Activated naive CD4-positive, alpha-beta T cell treated with anti-CD3 and anti-CD28 coated beads, Interleukin-2, amount 50 U/mL, for 24 hours (primary cell): ENCODE measurements around the gene KCNA2.

Experiments
- H3K27ac Mint-ChIP-seq: one replicate; pipeline ENCODE4 v1.8.0; 2021; ENCODE audit warnings: mild to moderate bottlenecking, mixed read lengths
- H3K27me3 Mint-ChIP-seq: one replicate; pipeline ENCODE4 v1.8.0; 2021; ENCODE audit warnings: mixed read lengths
- H3K36me3 Mint-ChIP-seq: one replicate; pipeline ENCODE4 v1.8.0; 2021; ENCODE audit warnings: mixed read lengths
- H3K4me1 Mint-ChIP-seq: one replicate; pipeline ENCODE4 v1.8.0; 2021; ENCODE audit warnings: mixed read lengths
- H3K4me3 Mint-ChIP-seq: one replicate; pipeline ENCODE4 v1.8.0; 2021; ENCODE audit warnings: mild to moderate bottlenecking, mixed read lengths
- H3K9me3 Mint-ChIP-seq: one replicate; pipeline ENCODE4 v1.8.0; 2021; ENCODE audit warnings: mixed read lengths

Gene KCNA2

DNA sequence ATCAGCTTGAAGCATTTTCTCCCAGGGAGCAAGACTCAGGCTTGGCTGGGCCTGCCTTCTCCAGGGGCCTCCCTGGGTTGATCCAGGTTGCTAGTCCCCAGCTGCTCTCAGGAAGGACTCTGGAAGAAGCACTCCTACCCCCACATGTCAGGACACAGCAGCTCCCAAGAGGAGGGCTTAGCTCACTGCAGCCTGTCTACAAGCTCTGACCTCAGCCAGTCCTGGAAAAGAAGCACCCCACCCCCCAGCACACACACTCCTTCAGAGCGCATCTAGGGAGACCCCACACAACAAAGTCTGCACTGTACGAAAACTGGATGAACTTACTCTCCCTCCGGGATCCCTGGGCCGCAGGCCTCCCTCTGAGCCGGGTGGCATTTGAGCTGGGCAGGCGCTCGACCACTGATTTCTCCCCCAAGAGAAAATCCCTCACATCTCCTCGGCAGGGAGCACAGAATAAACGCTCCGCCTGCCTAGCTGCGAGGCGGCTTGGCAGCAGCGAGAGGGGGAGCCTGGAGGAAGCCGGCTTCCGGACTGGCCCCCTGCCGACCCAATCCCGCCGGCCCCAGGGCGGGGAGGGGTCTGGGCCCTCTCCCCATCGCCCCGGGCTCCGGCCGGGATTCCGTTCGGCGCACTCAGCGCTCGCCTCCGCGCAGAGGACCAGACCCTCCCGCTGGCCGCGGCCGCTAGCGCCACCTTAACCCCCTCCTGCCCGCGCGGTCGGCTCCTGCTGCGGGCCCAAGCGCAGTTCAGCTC lies at the start of gene KCNA2:
Gene KCNA2 (minus strand): TSS at position 458 of the 756 bp plus-strand sequence. CDS start 1,576 bp downstream, outside the sequence.
- Mint-ChIP-seq H3K27ac (no peak within 1 kb of the TSS), H3K27me3 (peaks cover 37% of the 10 kb centered on the region), H3K9me3 (no peaks in the 10 kb centered on the region), H3K36me3 (no peaks in the 10 kb centered on the region), H3K4me1 (peaks cover 14% of the 10 kb centered on the region), H3K4me3 (peak within 1 kb of the TSS; percentile 87)

DNA sequence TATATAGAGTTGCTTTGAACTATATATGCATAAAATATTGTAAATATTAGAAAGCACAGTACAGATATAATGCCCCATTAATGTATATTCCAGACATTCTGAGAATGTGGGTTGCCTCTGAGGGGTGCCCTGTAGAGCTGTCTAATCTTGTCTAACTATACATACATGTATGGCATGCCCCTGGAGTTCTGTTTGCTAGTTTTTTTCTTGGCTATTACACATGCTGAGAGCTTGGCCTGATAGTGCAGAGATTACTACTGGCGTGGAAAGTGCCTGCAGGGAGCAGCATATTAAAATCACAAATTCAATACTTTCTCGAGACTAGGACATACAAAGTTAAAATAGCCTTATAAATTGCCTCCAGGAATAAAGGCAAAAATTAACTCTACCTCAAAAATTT lies 44.5 kb upstream of the KCNA2 start:
- Mint-ChIP-seq H3K36me3 (peaks cover 3% of the 10 kb centered on the region), H3K27ac (no peak overlapping the region), H3K4me1 (peaks cover 33% of the 10 kb centered on the region), H3K9me3 (no peaks in the 10 kb centered on the region), H3K27me3 (no peaks in the 10 kb centered on the region), H3K4me3 (no peak overlapping the region)

DNA sequence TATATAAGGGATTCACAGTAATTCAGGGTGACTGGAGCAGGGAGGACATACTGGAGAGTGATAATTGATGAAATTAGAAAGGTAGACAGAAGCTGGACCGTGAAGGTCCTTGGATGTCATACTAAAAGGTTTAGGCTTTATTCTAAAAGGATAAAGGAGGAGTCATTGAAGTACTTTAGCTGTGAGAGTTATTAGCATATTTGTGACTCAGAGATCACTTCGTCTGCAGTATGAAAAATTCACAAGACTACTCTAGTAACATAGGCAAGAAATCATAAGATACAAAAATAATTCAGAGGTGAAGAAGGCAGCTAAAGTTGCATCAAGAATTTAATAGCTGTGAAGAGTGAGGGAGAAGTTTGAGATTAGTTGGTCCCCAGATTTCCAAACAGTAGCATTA lies 42.3 kb upstream of the KCNA2 start:
- Mint-ChIP-seq H3K36me3 (no peaks in the 10 kb centered on the region), H3K27me3 (no peaks in the 10 kb centered on the region), H3K4me1 (peaks cover 26% of the 10 kb centered on the region), H3K9me3 (no peaks in the 10 kb centered on the region), H3K4me3 (no peak overlapping the region), H3K27ac (no peak overlapping the region)

- Mint-ChIP-seq H3K36me3 (no peaks in the 10 kb centered on the region), H3K27me3 (no peaks in the 10 kb centered on the region), H3K27ac (no peak overlapping the region), H3K9me3 (no peaks in the 10 kb centered on the region), H3K4me1 (peaks cover 29% of the 10 kb centered on the region), H3K4me3 (no peak overlapping the region)
Observed at GRCh38 chr1:110647254-110647891, 41.2 kb upstream of the KCNA2 start.

GRCh38 chr1:110645821-110646735 lies 39.9 kb upstream of the KCNA2 start:
- peak overlapping the region; percentile 85 for H3K27ac Mint-ChIP-seq
- H3K4me1 Mint-ChIP-seq, result peaks cover 35% of the 10 kb centered on the region
- H3K9me3 Mint-ChIP-seq, result peaks cover 5% of the 10 kb centered on the region
- H3K36me3 Mint-ChIP-seq, result peaks cover 2% of the 10 kb centered on the region
- H3K4me3 Mint-ChIP-seq, result peak overlapping the region; percentile 38
- H3K27me3 Mint-ChIP-seq, result no peaks in the 10 kb centered on the region

GRCh38 chr1:110645211-110645610 lies 39.1 kb upstream of the KCNA2 start:
- Mint-ChIP-seq H3K27ac (peak overlapping the region; percentile 78), H3K27me3 (no peaks in the 10 kb centered on the region), H3K36me3 (peaks cover 4% of the 10 kb centered on the region), H3K4me3 (no peak overlapping the region), H3K9me3 (peaks cover 9% of the 10 kb centered on the region), H3K4me1 (peaks cover 34% of the 10 kb centered on the region)

DNA sequence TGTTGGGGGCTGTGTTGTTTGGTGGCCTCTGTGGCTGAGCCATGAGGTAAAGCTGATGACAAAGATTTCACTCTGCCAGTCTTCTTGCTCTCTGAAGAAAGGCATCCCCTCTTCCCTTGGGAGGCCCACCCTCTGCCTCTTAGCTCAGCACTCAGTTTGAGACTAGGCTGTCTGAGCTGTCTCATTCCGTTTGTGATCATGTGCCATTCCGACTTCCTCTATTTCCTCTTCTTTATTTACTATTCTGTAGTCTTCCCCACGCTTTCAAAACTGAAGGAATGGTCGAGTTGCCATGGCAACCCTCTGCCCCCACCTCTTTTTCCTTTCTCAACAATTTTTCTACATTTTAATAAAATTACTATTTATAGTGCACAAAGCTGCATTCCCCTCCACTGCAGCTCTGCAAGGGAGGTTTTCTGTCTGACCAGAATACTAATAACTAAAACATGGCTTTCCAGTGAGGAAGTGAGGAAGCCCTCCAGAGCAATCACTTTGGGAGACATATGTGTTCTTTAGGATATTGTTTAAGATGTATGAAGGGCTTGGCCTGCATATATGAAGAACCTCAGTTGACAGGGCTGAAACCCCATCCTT lies 37.8 kb upstream of the KCNA2 start:
- Mint-ChIP-seq H3K27me3 (no peaks in the 10 kb centered on the region), H3K4me3 (no peak overlapping the region), H3K9me3 (peaks cover 14% of the 10 kb centered on the region), H3K36me3 (peaks cover 6% of the 10 kb centered on the region), H3K27ac (peak overlapping the region; percentile 30), H3K4me1 (peaks cover 46% of the 10 kb centered on the region)

- Mint-ChIP-seq H3K27ac (peak overlapping the region; percentile 52), H3K36me3 (peaks cover 6% of the 10 kb centered on the region), H3K27me3 (no peaks in the 10 kb centered on the region), H3K4me3 (no peak overlapping the region), H3K9me3 (peaks cover 14% of the 10 kb centered on the region), H3K4me1 (peaks cover 86% of the 10 kb centered on the region)
Observed at GRCh38 chr1:110639724-110640386, 33.7 kb upstream of the KCNA2 start.

GRCh38 chr1:110638556-110638955 lies 32.4 kb upstream of the KCNA2 start:
- Mint-ChIP-seq H3K27me3 (no peaks in the 10 kb centered on the region), H3K4me3 (peak overlapping the region; percentile 31), H3K4me1 (peaks cover 90% of the 10 kb centered on the region), H3K27ac (peak overlapping the region; percentile 73), H3K9me3 (peaks cover 14% of the 10 kb centered on the region), H3K36me3 (peaks cover 6% of the 10 kb centered on the region)

DNA sequence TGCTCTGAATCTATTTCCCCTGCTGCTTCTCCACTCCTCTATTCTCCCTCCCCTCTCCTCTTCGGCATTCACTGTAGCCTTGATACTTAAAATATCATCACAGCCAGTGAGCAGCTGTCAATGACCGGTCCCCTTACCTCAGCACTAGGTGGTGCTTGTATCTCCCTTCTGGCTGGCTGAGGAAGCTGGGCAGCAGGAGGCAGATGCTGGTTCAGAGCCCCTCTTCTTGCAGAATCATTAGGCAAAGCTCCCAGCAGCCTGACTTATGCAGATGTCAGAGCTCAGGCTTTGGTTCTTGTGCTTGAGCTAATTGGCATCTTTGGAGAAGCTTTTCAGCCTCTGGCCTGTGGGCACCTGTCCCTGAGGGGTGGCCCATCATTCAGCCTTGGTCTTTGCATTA lies 31.9 kb upstream of the KCNA2 start:
- Mint-ChIP-seq H3K27me3 (no peaks in the 10 kb centered on the region), H3K36me3 (peaks cover 6% of the 10 kb centered on the region), H3K9me3 (peaks cover 14% of the 10 kb centered on the region), H3K27ac (no peak overlapping the region), H3K4me3 (no peak overlapping the region), H3K4me1 (peaks cover 92% of the 10 kb centered on the region)

GRCh38 chr1:110637475-110637874 lies 31.3 kb upstream of the KCNA2 start:
- Mint-ChIP-seq H3K27me3 (no peaks in the 10 kb centered on the region), H3K36me3 (peaks cover 6% of the 10 kb centered on the region), H3K9me3 (peaks cover 14% of the 10 kb centered on the region), H3K4me1 (peaks cover 88% of the 10 kb centered on the region), H3K4me3 (no peak overlapping the region), H3K27ac (no peak overlapping the region)

- peaks cover 4% of the 10 kb centered on the region for H3K36me3 Mint-ChIP-seq
- peak overlapping the region; percentile 36 for H3K27ac Mint-ChIP-seq
- H3K4me1 Mint-ChIP-seq, result peaks cover 78% of the 10 kb centered on the region
- H3K27me3 Mint-ChIP-seq, result no peaks in the 10 kb centered on the region
- H3K4me3 Mint-ChIP-seq, result peak overlapping the region; percentile 74
- peaks cover 10% of the 10 kb centered on the region for H3K9me3 Mint-ChIP-seq
Observed at GRCh38 chr1:110636149-110636935, 30.2 kb upstream of the KCNA2 start.

DNA sequence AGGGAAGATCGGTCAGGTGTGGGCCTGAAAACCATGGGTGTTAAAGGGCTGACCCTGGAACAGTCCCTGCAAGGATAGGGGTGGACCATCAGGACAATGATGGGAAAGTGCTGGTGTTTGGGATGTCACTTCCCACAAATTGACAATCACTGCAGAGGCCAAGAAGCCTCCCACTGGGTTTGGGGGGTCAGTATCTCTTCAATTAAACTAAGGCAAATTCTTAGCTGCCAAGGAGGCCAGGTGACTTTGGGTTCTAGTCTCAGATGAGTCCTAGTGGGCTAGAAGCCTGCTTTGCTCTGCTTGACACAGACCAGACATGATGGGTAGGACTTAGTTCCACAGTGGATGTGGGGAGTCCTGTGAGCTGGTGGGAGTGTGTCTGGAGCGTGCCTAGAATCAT lies 29.3 kb upstream of the KCNA2 start:
- H3K4me3 Mint-ChIP-seq, result peak overlapping the region; percentile 74
- H3K27me3 Mint-ChIP-seq, result no peaks in the 10 kb centered on the region
- peaks cover 7% of the 10 kb centered on the region for H3K9me3 Mint-ChIP-seq
- peaks cover 74% of the 10 kb centered on the region for H3K4me1 Mint-ChIP-seq
- peak overlapping the region; percentile 87 for H3K27ac Mint-ChIP-seq
- H3K36me3 Mint-ChIP-seq, result peaks cover 4% of the 10 kb centered on the region
